Trophoblast cell (in vitro differentiated cells and primary cell): ENCODE results near the gene CLVS2.

Source experiments
- DNase-seq, 2 donors: peaks; one replicate each; pipeline ENCODE4 v3.0.0-alpha.2; 2016
- H2AFZ ChIP-seq: 2 replicates; pipeline ENCODE4 v1.6.1; 2013; ENCODE audit warnings: low read length, moderate library complexity, mild to moderate bottlenecking; ENCODE audit not compliant: insufficient read depth, poor library complexity
- H2AK5ac ChIP-seq: 2 replicates; pipeline ENCODE4 v1.6.1; 2013; ENCODE audit warnings: mild to moderate bottlenecking, low read length
- H2BK120ac ChIP-seq: 2 replicates; pipeline ENCODE4 v1.6.1; 2013; ENCODE audit warnings: low read length, mild to moderate bottlenecking, moderate library complexity; ENCODE audit not compliant: insufficient read depth, poor library complexity
- H2BK12ac ChIP-seq: 2 replicates; pipeline ENCODE4 v1.6.1; 2013; ENCODE audit warnings: mild to moderate bottlenecking, low read length, moderate library complexity
- H2BK5ac ChIP-seq: 2 replicates; pipeline ENCODE4 v1.6.1; 2013; ENCODE audit warnings: low read length, low read depth, moderate library complexity, mild to moderate bottlenecking; ENCODE audit not compliant: poor library complexity
- H3K14ac ChIP-seq: 2 replicates; pipeline ENCODE4 v1.6.1; 2013; ENCODE audit warnings: mild to moderate bottlenecking, low read length
- H3K18ac ChIP-seq: 2 replicates; pipeline ENCODE4 v1.6.1; 2013; ENCODE audit warnings: mild to moderate bottlenecking, low read length
- H3K23ac ChIP-seq: 2 replicates; pipeline ENCODE4 v1.6.1; 2013; ENCODE audit warnings: low read length
- H3K27ac ChIP-seq: 2 replicates; pipeline ENCODE4 v1.5.1; 2013; ENCODE audit warnings: low read depth, mild to moderate bottlenecking, inconsistent platforms, low read length, moderate library complexity
- H3K27me3 ChIP-seq: 2 replicates; pipeline ENCODE4 v1.6.1; 2013; ENCODE audit warnings: inconsistent platforms, mild to moderate bottlenecking, low read length, moderate library complexity; ENCODE audit not compliant: insufficient read depth
- H3K36me3 ChIP-seq, 2 experiments: 1 replicate in 1 of 2; 2 replicates in 1 of 2; pipeline ENCODE4 v1.6.1; 2013; ENCODE audit warnings: low read length in 2 of 2, mild to moderate bottlenecking in 2 of 2, moderate library complexity in 1 of 2; ENCODE audit not compliant: insufficient read depth in 2 of 2, control insufficient read depth in 1 of 2
- H3K4ac ChIP-seq: 2 replicates; pipeline ENCODE4 v1.6.1; 2013; ENCODE audit warnings: low read depth, mild to moderate bottlenecking, low read length, moderate library complexity
- H3K4me1 ChIP-seq, 2 experiments: 1 replicate in 1 of 2; 2 replicates in 1 of 2; pipeline ENCODE4 v1.6.1; 2013; ENCODE audit warnings: low read length in 2 of 2, mild to moderate bottlenecking in 2 of 2, moderate library complexity in 1 of 2; ENCODE audit not compliant: insufficient read depth in 2 of 2, control insufficient read depth in 1 of 2
- H3K4me2 ChIP-seq: 2 replicates; pipeline ENCODE4 v1.6.1; 2013; ENCODE audit warnings: inconsistent platforms, mild to moderate bottlenecking, low read length, moderate library complexity
- H3K4me3 ChIP-seq: 2 replicates; pipeline ENCODE4 v1.5.1; 2013; ENCODE audit warnings: mild to moderate bottlenecking, low read depth, low read length, inconsistent platforms
- H3K79me1 ChIP-seq: one replicate; pipeline ENCODE4 v1.6.1; 2013; ENCODE audit warnings: low read length
- H3K79me2 ChIP-seq: 2 replicates; pipeline ENCODE4 v1.6.1; 2013; ENCODE audit warnings: low read length, mild to moderate bottlenecking; ENCODE audit not compliant: control insufficient read depth, insufficient read depth, poor library complexity
- H3K9ac ChIP-seq: 2 replicates; pipeline ENCODE4 v1.6.1; 2013; ENCODE audit warnings: mild to moderate bottlenecking, low read length
- H3K9me3 ChIP-seq: 2 replicates; pipeline ENCODE4 v1.6.1; 2013; ENCODE audit warnings: low read depth, mild to moderate bottlenecking, control low read depth, inconsistent platforms, low read length; ENCODE audit not compliant: insufficient read depth
- H4K12ac ChIP-seq: 2 replicates; pipeline ENCODE4 v1.6.1; 2013; ENCODE audit warnings: low read depth, mild to moderate bottlenecking, low read length, moderate library complexity
- H4K8ac ChIP-seq: 2 replicates; pipeline ENCODE4 v1.6.1; 2013; ENCODE audit warnings: low read depth, mild to moderate bottlenecking, low read length, moderate library complexity
- H4K91ac ChIP-seq: one replicate; pipeline ENCODE4 v1.6.1; 2013; ENCODE audit warnings: low read depth, mild to moderate bottlenecking, low read length, moderate library complexity
- WGBS: extraction: QIAGEN DNeasy Blood & Tissue Kit; methylation state at CpG from one replicate; pipeline ENCODE4 v1.1.7; 2013; ENCODE audit warnings: missing lambda C conversion rate; ENCODE audit not compliant: insufficient read length, insufficient coverage; ENCODE audit errors: extremely low coverage; 5-methylcytosine and 5-hydroxymethylcytosine counted together

Gene CLVS2

DNA sequence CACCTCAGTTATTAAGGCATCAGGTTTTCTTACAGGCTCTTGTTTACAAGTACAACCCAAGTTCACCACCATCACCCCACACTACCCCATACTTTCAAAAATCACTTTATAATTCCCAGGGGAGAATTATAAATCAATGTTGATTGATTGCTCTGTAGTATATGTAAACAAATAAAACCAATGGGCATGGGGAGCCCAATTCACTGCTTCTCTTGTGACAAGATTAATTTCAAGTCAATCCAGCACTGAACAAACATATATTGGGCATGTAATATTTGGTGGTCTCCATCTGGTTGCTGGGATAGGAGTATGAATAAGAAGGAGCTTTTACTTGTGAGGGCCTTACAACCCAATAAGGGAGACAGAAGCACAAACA, 95.8 kb downstream of the CLVS2 start:
- no peak overlapping the region for H3K23ac ChIP-seq
- no peak overlapping the region for H3K27ac ChIP-seq
- no peak overlapping the region for H2AK5ac ChIP-seq
- no peak overlapping the region for H2BK120ac ChIP-seq
- no peak overlapping the region for H3K4me2 ChIP-seq
- no peak overlapping the region for H3K18ac ChIP-seq
- H4K8ac ChIP-seq, result no peak overlapping the region
- no peaks in the 10 kb centered on the region for H3K9me3 ChIP-seq
- DNase-seq, result no peak
- H3K4me1 ChIP-seq, result no peaks in the 10 kb centered on the region
- no peak overlapping the region for H3K9ac ChIP-seq
- H3K79me2 ChIP-seq, result no peaks in the 10 kb centered on the region
- no peak overlapping the region for H2BK12ac ChIP-seq
- no peak overlapping the region for H2BK5ac ChIP-seq
- H3K4me3 ChIP-seq, result no peak overlapping the region
- no peak overlapping the region for H3K14ac ChIP-seq
- H3K4ac ChIP-seq, result no peak overlapping the region
- no peaks in the 10 kb centered on the region for H3K79me1 ChIP-seq
- no peak overlapping the region for H4K12ac ChIP-seq
- H3K36me3 ChIP-seq, result no peaks in the 10 kb centered on the region
- H4K91ac ChIP-seq, result no peak overlapping the region
- no peaks in the 10 kb centered on the region for H3K27me3 ChIP-seq
- H2AFZ ChIP-seq, result no peak overlapping the region

DNA sequence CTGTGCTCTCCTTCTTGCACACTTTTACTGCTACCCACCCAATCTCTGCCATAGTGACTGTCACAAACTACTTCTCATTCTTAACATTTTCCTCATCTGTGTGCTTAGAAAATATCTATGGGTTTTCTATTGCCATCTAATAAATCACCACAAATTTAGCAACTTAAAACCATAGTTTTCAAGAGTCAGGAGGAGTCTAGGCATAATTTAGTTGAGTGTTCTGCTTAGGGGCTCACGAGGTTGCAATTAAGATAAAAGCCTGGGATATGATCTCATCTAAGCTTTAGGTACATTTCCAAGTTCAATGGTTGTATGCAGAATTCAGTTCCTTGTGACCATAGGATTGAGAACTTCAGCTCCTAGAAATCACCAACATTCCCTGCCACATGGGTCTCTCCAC, 98.8 kb downstream of the CLVS2 start:
- H2AK5ac ChIP-seq, result no peak overlapping the region
- H4K8ac ChIP-seq, result no peak overlapping the region
- no peak overlapping the region for H2BK5ac ChIP-seq
- H3K4me2 ChIP-seq, result no peak overlapping the region
- H3K4me3 ChIP-seq, result no peak overlapping the region
- H4K91ac ChIP-seq, result no peak overlapping the region
- no peak overlapping the region for H3K23ac ChIP-seq
- H4K12ac ChIP-seq, result no peak overlapping the region
- H3K79me1 ChIP-seq, result no peaks in the 10 kb centered on the region
- H3K9me3 ChIP-seq, result no peaks in the 10 kb centered on the region
- no peaks in the 10 kb centered on the region for H3K4me1 ChIP-seq
- no peak overlapping the region for H3K9ac ChIP-seq
- no peak overlapping the region for H3K14ac ChIP-seq
- no peaks in the 10 kb centered on the region for H3K36me3 ChIP-seq
- no peak overlapping the region for H3K27ac ChIP-seq
- WGBS, result no CpG with 5 or more reads among the region's 1 CpG
- no peak for DNase-seq
- no peak overlapping the region for H3K4ac ChIP-seq
- no peaks in the 10 kb centered on the region for H3K27me3 ChIP-seq
- H2AFZ ChIP-seq, result no peak overlapping the region
- H3K18ac ChIP-seq, result no peak overlapping the region
- H2BK12ac ChIP-seq, result no peak overlapping the region
- H3K79me2 ChIP-seq, result no peaks in the 10 kb centered on the region
- H2BK120ac ChIP-seq, result no peak overlapping the region

DNA sequence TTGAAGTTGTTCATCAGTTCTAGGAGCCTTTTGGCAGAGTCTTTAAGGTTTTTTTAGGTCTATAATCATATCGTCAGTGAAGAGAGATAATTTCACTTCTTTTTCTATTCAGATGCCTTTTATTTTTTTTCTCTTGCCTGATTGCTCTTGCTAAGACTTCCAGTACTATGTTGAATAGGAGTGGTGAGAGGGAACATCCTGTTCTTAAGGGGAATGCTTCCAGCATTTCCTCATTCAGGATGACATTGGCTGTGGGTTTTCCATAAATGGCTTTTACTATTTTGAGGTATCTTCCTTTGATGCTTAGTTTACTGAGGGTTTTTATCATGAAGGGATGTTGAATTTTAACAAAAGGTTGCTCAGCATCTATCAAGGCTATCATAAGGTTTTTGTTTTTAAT, 109.5 kb downstream of the CLVS2 start:
- Histone ChIP-seq H2BK12ac (no peak overlapping the region), H2BK120ac (no peak overlapping the region), H4K12ac (no peak overlapping the region), H3K79me2 (no peaks in the 10 kb centered on the region), H3K4me3 (no peak overlapping the region), H3K27ac (no peak overlapping the region), H2AFZ (no peak overlapping the region), H3K9me3 (no peaks in the 10 kb centered on the region), H3K9ac (no peak overlapping the region), H2AK5ac (no peak overlapping the region), H3K4me1 (no peaks in the 10 kb centered on the region), H3K23ac (no peak overlapping the region), H3K36me3 (no peaks in the 10 kb centered on the region), H4K8ac (no peak overlapping the region), H3K27me3 (no peaks in the 10 kb centered on the region), H3K14ac (no peak overlapping the region), H3K18ac (no peak overlapping the region), H4K91ac (no peak overlapping the region), H2BK5ac (no peak overlapping the region), H3K4ac (no peak overlapping the region), H3K4me2 (no peak overlapping the region), H3K79me1 (no peaks in the 10 kb centered on the region)
- no CpG with 5 or more reads among the region's 1 CpG for WGBS
- no peak for DNase-seq

DNA sequence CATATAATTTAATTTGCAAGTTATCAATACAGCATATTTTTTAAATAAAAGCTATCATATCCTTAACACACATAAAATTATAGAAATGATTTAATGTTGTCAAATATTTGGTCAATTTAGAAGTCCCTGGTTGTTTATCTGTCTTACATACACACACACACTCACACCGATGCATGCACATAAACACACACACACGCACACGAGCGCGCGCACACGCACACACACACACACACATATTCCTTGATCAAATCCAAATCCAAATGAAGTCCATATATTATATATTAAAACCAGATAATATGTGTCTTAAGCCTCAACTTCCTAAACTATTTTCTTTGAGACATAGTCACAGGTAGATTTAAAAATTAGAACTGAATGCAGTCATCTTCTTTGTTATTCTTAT, 120.3 kb downstream of the CLVS2 start:
- H3K79me2 ChIP-seq, result no peaks in the 10 kb centered on the region
- no peak overlapping the region for H3K4ac ChIP-seq
- no peak overlapping the region for H2AK5ac ChIP-seq
- no peak overlapping the region for H3K18ac ChIP-seq
- no peak overlapping the region for H4K12ac ChIP-seq
- H3K14ac ChIP-seq, result no peak overlapping the region
- H3K36me3 ChIP-seq, result no peaks in the 10 kb centered on the region
- no peak overlapping the region for H2BK5ac ChIP-seq
- no peak overlapping the region for H3K27ac ChIP-seq
- no peaks in the 10 kb centered on the region for H3K27me3 ChIP-seq
- H3K79me1 ChIP-seq, result no peaks in the 10 kb centered on the region
- H4K8ac ChIP-seq, result no peak overlapping the region
- no peaks in the 10 kb centered on the region for H3K4me1 ChIP-seq
- H3K4me3 ChIP-seq, result no peak overlapping the region
- no peak overlapping the region for H3K9ac ChIP-seq
- no peak overlapping the region for H3K4me2 ChIP-seq
- no peak overlapping the region for H3K23ac ChIP-seq
- H4K91ac ChIP-seq, result no peak overlapping the region
- H3K9me3 ChIP-seq, result peaks cover 3% of the 10 kb centered on the region
- H2AFZ ChIP-seq, result no peak overlapping the region
- WGBS, result no CpG with 5 or more reads among the region's 7 CpGs
- H2BK12ac ChIP-seq, result no peak overlapping the region
- DNase-seq, result no peak
- no peak overlapping the region for H2BK120ac ChIP-seq
